ENCODE data around the gene MYO7A.

MYO7A gene

DNA sequence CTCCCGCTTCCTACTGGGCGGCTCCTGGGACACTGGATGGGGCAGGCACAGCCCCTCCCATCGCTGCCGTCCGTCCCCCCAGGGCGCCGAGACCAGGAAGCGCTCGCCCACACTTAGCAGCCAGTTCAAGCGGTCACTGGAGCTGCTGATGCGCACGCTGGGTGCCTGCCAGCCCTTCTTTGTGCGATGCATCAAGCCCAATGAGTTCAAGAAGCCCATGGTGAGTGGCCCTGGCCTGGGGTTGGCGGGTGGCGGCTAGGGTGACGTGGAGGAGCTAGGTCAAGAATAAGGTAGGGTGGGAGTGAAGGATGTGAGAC is 44.6 kb downstream of the MYO7A start:
- Histone ChIP-seq H3K79me2 (ENCODE audit: insufficient read depth, low read depth) (no peaks in the 10 kb centered on the region), H3K27me3 (ENCODE audit: insufficient read depth, low read depth) (no peaks in the 10 kb centered on the region), H4K20me1 (ENCODE audit: insufficient read depth) (no peaks in the 10 kb centered on the region), H2AFZ (ENCODE audit: low read depth) (no peak overlapping the region), H3K27ac (no peak overlapping the region), H3K4me1 (ENCODE audit: low read depth, poor library complexity, severe bottlenecking) (no peaks in the 10 kb centered on the region), H3K9ac (no peak overlapping the region), H3K4me3 (IDR thresholded peaks at IDR 0.05; ENCODE audit: insufficient read depth, low read depth, low read length) (no peak overlapping the region), H3K36me3 (ENCODE audit: insufficient read depth) (no peaks in the 10 kb centered on the region), H3K4me2 (no peak overlapping the region)
- TF ChIP-seq, protein P1, sequence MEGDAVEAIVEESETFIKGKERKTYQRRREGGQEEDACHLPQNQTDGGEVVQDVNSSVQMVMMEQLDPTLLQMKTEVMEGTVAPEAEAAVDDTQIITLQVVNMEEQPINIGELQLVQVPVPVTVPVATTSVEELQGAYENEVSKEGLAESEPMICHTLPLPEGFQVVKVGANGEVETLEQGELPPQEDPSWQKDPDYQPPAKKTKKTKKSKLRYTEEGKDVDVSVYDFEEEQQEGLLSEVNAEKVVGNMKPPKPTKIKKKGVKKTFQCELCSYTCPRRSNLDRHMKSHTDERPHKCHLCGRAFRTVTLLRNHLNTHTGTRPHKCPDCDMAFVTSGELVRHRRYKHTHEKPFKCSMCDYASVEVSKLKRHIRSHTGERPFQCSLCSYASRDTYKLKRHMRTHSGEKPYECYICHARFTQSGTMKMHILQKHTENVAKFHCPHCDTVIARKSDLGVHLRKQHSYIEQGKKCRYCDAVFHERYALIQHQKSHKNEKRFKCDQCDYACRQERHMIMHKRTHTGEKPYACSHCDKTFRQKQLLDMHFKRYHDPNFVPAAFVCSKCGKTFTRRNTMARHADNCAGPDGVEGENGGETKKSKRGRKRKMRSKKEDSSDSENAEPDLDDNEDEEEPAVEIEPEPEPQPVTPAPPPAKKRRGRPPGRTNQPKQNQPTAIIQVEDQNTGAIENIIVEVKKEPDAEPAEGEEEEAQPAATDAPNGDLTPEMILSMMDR (conservative IDR thresholded peaks at IDR 0.05; ENCODE audit: low read depth, low read length) = no peak

DNA sequence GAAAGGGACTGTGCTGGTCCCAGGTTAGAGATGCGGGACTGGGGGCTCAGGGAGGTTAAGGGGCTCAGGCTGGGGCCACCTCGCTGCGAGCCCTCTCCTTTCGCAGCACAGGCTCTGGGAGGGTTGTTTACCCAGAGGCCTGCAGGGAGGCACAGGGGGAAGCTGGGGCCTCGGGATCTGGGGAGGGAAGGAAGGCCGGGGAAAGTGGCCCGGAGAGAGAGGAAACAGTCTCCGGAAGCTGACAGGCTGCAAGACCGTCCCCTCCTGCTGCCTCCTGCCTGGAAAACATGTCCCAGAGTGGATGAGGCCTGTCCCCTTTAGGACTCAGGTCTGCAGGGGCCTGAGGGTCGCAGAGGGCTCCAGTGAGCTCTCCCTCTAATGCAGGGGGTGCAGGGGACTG is 45.4 kb downstream of the MYO7A start:
- H3K4me1 ChIP-seq (ENCODE audit: low read depth, poor library complexity, severe bottlenecking) = no peaks in the 10 kb centered on the region
- H3K4me3 ChIP-seq (IDR thresholded peaks at IDR 0.05; ENCODE audit: insufficient read depth, low read depth, low read length) = no peak overlapping the region
- H4K20me1 ChIP-seq (ENCODE audit: insufficient read depth) = no peaks in the 10 kb centered on the region
- TF ChIP-seq, protein P1 (conservative IDR thresholded peaks at IDR 0.05; ENCODE audit: low read depth, low read length) = no peak
- H3K27ac ChIP-seq = no peak overlapping the region
- no peak overlapping the region for H3K9ac ChIP-seq
- H3K27me3 ChIP-seq (ENCODE audit: insufficient read depth, low read depth) = no peaks in the 10 kb centered on the region
- no peak overlapping the region for H3K4me2 ChIP-seq
- H3K79me2 ChIP-seq (ENCODE audit: insufficient read depth, low read depth) = no peaks in the 10 kb centered on the region
- H3K36me3 ChIP-seq (ENCODE audit: insufficient read depth) = no peaks in the 10 kb centered on the region
- no peak overlapping the region for H2AFZ ChIP-seq (ENCODE audit: low read depth)

DNA sequence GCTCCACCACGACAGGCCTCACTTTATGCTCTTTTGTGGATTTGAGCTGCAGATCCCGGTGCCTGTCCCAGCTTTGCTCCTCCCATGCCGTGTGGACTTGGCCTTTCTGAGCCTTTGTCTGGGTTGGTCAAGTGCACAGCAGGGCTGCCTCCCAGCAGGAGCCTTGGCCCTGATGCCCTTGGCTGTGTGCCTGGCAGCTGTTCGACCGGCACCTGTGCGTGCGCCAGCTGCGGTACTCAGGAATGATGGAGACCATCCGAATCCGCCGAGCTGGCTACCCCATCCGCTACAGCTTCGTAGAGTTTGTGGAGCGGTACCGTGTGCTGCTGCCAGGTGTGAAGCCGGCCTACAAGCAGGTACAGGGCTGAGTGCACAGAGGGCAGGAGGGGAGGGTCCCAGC is 46.5 kb downstream of the MYO7A start:
- Histone ChIP-seq H3K9ac (no peak overlapping the region), H3K36me3 (ENCODE audit: insufficient read depth) (no peaks in the 10 kb centered on the region), H3K27ac (no peak overlapping the region), H2AFZ (ENCODE audit: low read depth) (no peak overlapping the region), H3K79me2 (ENCODE audit: insufficient read depth, low read depth) (no peaks in the 10 kb centered on the region), H3K4me1 (ENCODE audit: low read depth, poor library complexity, severe bottlenecking) (no peaks in the 10 kb centered on the region), H3K4me2 (no peak overlapping the region), H4K20me1 (ENCODE audit: insufficient read depth) (no peaks in the 10 kb centered on the region), H3K27me3 (ENCODE audit: insufficient read depth, low read depth) (no peaks in the 10 kb centered on the region), H3K4me3 (IDR thresholded peaks at IDR 0.05; ENCODE audit: insufficient read depth, low read depth, low read length) (no peak overlapping the region)
- TF ChIP-seq, protein P1 (conservative IDR thresholded peaks at IDR 0.05; ENCODE audit: low read depth, low read length) = no peak

DNA sequence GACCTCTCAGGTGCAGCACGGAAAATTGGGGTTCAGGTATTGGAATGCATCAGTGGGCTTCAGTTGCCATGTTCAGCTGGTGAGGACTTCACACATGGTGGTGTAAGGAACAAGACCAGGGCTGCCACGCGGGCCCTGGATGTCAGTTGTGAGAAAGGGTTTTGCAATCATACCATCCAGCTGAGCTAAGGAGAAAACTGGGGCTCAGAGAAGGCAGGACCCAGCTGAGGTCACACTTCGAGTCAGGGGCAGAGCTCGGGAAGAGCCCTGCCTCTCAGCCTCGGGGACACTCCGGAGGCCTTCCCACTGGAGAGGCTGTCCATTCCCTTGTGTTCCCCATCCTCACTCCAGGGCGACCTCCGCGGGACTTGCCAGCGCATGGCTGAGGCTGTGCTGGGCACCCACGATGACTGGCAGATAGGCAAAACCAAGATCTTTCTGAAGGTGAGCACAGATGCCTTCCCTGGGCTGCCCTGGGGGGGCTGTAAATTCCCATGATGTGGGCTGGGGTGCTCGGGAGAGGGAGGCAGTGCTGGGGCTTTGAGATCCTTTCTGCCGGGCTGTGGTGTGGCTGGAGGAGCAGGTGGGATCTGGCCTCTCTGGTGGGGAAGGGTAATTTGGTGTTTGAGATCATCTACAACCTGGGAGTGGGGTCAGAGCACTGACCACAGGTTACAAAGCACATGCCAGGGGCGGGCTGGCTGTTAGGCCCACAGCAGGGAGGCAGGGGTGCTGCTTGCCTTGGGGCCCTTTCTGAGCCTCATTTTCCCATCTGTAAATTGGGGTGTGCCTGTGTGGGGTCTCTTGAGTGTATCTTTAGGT is 47.2 kb downstream of the MYO7A start:
- Histone ChIP-seq H4K20me1 (ENCODE audit: insufficient read depth) (no peaks in the 10 kb centered on the region), H3K79me2 (ENCODE audit: insufficient read depth, low read depth) (no peaks in the 10 kb centered on the region), H3K9ac (no peak overlapping the region), H3K4me1 (ENCODE audit: low read depth, poor library complexity, severe bottlenecking) (no peaks in the 10 kb centered on the region), H3K27me3 (ENCODE audit: insufficient read depth, low read depth) (no peaks in the 10 kb centered on the region), H3K4me2 (no peak overlapping the region), H3K36me3 (ENCODE audit: insufficient read depth) (no peaks in the 10 kb centered on the region), H2AFZ (ENCODE audit: low read depth) (no peak overlapping the region), H3K4me3 (IDR thresholded peaks at IDR 0.05; ENCODE audit: insufficient read depth, low read depth, low read length) (no peak overlapping the region), H3K27ac (no peak overlapping the region)
- TF ChIP-seq, protein P1 (conservative IDR thresholded peaks at IDR 0.05; ENCODE audit: low read depth, low read length) = no peak
